ENCODE results near the gene NHERF2. TPM values are rescaled to one million over a fixed set of nuclear protein-coding genes. Genes with fewer than 3 reads are reported as not detected.

Gene NHERF2
- total RNA-seq, 2 donors from 2014 or later, result 20.1 to 25.5 TPM

DNA sequence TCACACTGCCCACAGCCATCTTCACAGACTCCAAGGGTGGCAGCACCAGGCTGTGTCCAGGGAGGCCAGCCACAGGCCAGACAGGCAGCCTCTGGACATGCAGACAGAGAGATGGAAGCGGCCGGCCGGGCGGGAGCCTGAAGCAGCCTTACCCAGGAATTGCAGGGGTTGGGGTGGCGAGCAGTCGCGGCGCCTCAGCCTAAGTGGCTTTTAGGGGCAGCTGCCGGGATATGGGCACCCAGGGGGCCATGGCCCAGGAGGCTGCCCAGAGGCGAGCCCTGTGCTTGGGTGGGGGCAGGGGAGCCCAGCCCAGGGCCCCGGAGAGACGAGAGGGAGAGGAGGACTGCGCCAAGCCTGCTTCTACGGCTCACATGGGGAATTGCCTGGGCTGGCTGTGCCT, 1.5 kb upstream of the NHERF2 start:
- H3K27me3 Mint-ChIP-seq (ENCODE audit: insufficient read depth), result peaks cover 57% of the 10 kb centered on the region
- H3K9ac ChIP-seq (ENCODE audit: extremely low read depth, low read length, poor library complexity, severe bottlenecking), result no peak overlapping the region

DNA sequence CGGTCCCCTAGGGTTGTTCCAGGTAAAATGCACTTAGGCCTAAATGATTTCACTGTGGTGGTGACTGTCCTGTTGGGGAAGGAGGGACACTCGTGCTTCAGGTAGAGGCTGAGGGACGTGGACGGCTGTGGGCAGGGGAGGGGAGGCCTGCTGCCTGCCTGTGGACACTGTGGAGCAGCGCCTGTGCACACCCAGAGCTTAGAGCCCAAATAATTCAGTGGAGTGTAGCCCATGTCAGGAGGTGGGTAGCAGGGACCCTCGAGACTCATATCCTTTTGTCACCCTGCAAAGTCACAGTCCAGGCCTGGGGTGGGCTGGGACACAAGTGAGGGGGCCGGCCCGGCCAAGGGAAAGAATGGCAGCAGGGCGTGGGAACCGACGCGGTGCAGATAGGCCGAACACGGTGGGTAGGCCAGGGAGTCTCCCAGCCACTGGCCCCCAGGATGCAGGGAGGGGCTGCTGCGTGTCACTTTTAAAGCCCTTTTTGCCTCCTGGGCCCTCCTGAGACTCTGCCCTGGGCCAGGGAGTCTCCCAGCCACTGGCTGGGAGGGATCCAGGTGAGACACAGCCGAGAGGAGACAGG, 733 bp upstream of the NHERF2 start:
- H3K27ac ChIP-seq (ENCODE audit: low read depth, low read length), result no peak overlapping the region
- H3K4me1 Mint-ChIP-seq, result peaks cover 7% of the 10 kb centered on the region
- no peak overlapping the region for H3K9ac ChIP-seq (ENCODE audit: extremely low read depth, low read length, poor library complexity, severe bottlenecking)
- peak overlapping the region; percentile 29 for H3K4me3 Mint-ChIP-seq
- no peak overlapping the region for H3K27ac Mint-ChIP-seq
- no peak overlapping the region for H3K4me3 ChIP-seq (ENCODE audit: low read length)
- H3K4me1 ChIP-seq (ENCODE audit: control insufficient read depth, insufficient read depth, low read length), result peaks cover 3% of the 10 kb centered on the region
- no peaks in the 10 kb centered on the region for H3K9me3 ChIP-seq (ENCODE audit: control insufficient read depth, low read length)
- peaks cover under 1% of the 10 kb centered on the region for H3K36me3 ChIP-seq (ENCODE audit: control insufficient read depth, insufficient read depth, low read length)
- H3K9me3 Mint-ChIP-seq, result no peaks in the 10 kb centered on the region
- TF ChIP-seq, protein P1, sequence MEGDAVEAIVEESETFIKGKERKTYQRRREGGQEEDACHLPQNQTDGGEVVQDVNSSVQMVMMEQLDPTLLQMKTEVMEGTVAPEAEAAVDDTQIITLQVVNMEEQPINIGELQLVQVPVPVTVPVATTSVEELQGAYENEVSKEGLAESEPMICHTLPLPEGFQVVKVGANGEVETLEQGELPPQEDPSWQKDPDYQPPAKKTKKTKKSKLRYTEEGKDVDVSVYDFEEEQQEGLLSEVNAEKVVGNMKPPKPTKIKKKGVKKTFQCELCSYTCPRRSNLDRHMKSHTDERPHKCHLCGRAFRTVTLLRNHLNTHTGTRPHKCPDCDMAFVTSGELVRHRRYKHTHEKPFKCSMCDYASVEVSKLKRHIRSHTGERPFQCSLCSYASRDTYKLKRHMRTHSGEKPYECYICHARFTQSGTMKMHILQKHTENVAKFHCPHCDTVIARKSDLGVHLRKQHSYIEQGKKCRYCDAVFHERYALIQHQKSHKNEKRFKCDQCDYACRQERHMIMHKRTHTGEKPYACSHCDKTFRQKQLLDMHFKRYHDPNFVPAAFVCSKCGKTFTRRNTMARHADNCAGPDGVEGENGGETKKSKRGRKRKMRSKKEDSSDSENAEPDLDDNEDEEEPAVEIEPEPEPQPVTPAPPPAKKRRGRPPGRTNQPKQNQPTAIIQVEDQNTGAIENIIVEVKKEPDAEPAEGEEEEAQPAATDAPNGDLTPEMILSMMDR (conservative IDR thresholded peaks at IDR 0.05), result no peak
- WGBS, 2 experiments (ENCODE audit: insufficient coverage in 1 of 2, insufficient read length in 1 of 2), result 88 to 90% methylated on average over 6 to 16 of the region's 16 CpGs
- H3K27me3 Mint-ChIP-seq (ENCODE audit: insufficient read depth), result peaks cover 50% of the 10 kb centered on the region
- no peak for DNase-seq
- peaks cover 14% of the 10 kb centered on the region for H3K27me3 ChIP-seq (ENCODE audit: control insufficient read depth, insufficient read depth, low read length, poor library complexity, severe bottlenecking)
- no peaks in the 10 kb centered on the region for H3K36me3 Mint-ChIP-seq (ENCODE audit: low read depth)

More for the DNA sequence above, 1.5 kb upstream of the NHERF2 start:
- no peak for DNase-seq
- 92 to 95% methylated on average over 10 to 14 of the region's 14 CpGs for WGBS, 2 experiments (ENCODE audit: insufficient coverage in 1 of 2, insufficient read length in 1 of 2)
- Histone ChIP-seq H3K4me1 (ENCODE audit: control insufficient read depth, insufficient read depth, low read length) (peaks cover 3% of the 10 kb centered on the region), H3K36me3 (ENCODE audit: control insufficient read depth, insufficient read depth, low read length) (no peaks in the 10 kb centered on the region), H3K9me3 (ENCODE audit: control insufficient read depth, low read length) (no peaks in the 10 kb centered on the region), H3K4me3 (ENCODE audit: low read length) (no peak overlapping the region), H3K27me3 (ENCODE audit: control insufficient read depth, insufficient read depth, low read length, poor library complexity, severe bottlenecking) (peaks cover 21% of the 10 kb centered on the region), H3K27ac (ENCODE audit: low read depth, low read length) (no peak overlapping the region)
- Mint-ChIP-seq H3K27ac (no peak overlapping the region), H3K9me3 (no peaks in the 10 kb centered on the region), H3K4me1 (peaks cover 7% of the 10 kb centered on the region), H3K4me3 (peak overlapping the region; percentile 29), H3K36me3 (ENCODE audit: low read depth) (no peaks in the 10 kb centered on the region)
- TF ChIP-seq, protein P1 (conservative IDR thresholded peaks at IDR 0.05), result no peak

DNA sequence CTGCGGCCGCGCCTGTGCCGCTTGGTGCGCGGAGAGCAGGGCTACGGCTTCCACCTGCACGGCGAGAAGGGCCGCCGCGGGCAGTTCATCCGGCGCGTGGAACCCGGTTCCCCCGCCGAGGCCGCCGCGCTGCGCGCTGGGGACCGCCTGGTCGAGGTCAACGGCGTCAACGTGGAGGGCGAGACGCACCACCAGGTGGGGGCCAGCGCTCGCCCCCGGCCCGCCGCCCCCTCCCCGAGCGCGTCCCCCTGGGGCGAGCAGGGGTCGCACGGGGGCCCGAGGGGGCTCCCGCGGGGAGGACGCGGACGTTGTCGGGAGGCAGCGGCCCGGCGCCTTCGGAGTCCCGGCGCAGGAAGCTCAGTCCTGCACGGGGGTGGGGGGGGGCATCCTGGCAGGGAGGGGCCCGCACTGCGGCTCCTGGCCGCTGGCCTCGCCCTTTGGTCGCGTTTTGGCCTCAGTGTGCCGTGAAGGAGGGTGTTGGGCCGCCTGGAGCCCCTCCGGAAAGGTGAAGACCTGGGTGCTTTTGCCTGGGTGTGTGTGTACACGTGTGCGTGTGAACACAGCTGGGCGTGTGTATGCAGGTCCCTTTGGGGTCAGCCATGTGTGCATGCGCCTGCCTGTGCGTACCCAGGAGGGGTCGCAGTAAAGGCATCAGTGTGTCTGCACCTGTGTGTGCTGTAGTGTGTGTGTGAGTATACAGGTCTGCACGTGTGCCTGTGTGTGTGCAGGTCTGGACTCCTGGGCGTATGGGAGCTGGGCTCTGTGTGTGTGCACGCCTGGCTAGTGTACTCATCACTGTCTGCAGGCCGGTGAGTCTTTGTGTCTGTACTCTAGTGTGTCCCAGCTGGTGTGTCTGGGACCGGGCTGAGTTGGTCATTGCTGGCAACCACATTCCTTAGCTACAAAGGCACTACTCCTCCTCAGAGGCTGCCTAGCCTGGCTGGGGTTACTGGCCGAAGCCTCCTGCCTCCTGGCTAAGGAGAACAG, 615 bp downstream of the NHERF2 start:
- Histone ChIP-seq H3K36me3 (ENCODE audit: control insufficient read depth, insufficient read depth, low read length) (peaks cover 5% of the 10 kb centered on the region), H3K4me3 (ENCODE audit: low read length) (peak overlapping the region; percentile 72), H3K27ac (ENCODE audit: low read depth, low read length) (no peak overlapping the region), H3K4me1 (ENCODE audit: control insufficient read depth, insufficient read depth, low read length) (peaks cover 3% of the 10 kb centered on the region), H3K9ac (ENCODE audit: extremely low read depth, low read length, poor library complexity, severe bottlenecking) (no peak overlapping the region), H3K9me3 (ENCODE audit: control insufficient read depth, low read length) (no peaks in the 10 kb centered on the region), H3K27me3 (ENCODE audit: control insufficient read depth, insufficient read depth, low read length, poor library complexity, severe bottlenecking) (peaks cover 3% of the 10 kb centered on the region)
- TF ChIP-seq, protein P1 (conservative IDR thresholded peaks at IDR 0.05), result peak; percentile 18
- Mint-ChIP-seq H3K9me3 (no peaks in the 10 kb centered on the region), H3K36me3 (ENCODE audit: low read depth) (no peaks in the 10 kb centered on the region), H3K4me3 (peak overlapping the region; percentile 67), H3K4me1 (peaks cover 7% of the 10 kb centered on the region), H3K27me3 (ENCODE audit: insufficient read depth) (peaks cover 36% of the 10 kb centered on the region), H3K27ac (peak overlapping the region; percentile 36)
- no peak for DNase-seq
- WGBS, 2 experiments (ENCODE audit: insufficient coverage in 1 of 2, insufficient read length in 1 of 2), result 13 to 52% methylated on average over 7 to 76 of the region's 76 CpGs

All from endodermal cell (in vitro differentiated cells).